OCI-LY7 (cell line): ENCODE data around the gene TMLHE.
"Not testable (repeated sequence)": the region's sequence is repeated elsewhere in the genome, so short reads cannot be mapped to it uniquely, and the experiment has no call there.

Experiments
- CTCF ChIP-seq: fragments of 200-600 bp; sonication (generic); conservative IDR thresholded peaks from 2 replicates; pipeline ENCODE4 v1.5.1; 2014; ENCODE audit warnings: mild to moderate bottlenecking, antibody characterized with exemption, low read length, moderate library complexity, mixed read lengths
- EZH2phosphoT487 ChIP-seq: fragments of 200-600 bp; sonication (generic); IDR thresholded peaks from 2 replicates; pipeline ENCODE4 v1.6.1; 2018; ENCODE audit warnings: low read depth, borderline replicate concordance, mild to moderate bottlenecking, mixed run types, antibody characterized with exemption, low read length, moderate library complexity, mixed read lengths

GRCh38 chrX:155635019-155635418 lies 22.3 kb upstream of the TMLHE start:
- not testable (repeated sequence) for TF ChIP-seq CTCF, EZH2phosphoT487
